ENCODE data around the gene CPLX1. TPM values are rescaled to one million over a fixed set of nuclear protein-coding genes. Genes with fewer than 3 reads are reported as not detected.

CPLX1 gene
- total RNA-seq, 1 donor from 2014 or later: not detected

GRCh38 chr4:832108-832507, 6.2 kb upstream of the CPLX1 start:
- Mint-ChIP-seq H3K9me3 (ENCODE audit: low read depth) (peaks cover 2% of the 10 kb centered on the region), H3K27me3 (ENCODE audit: low read depth) (peaks cover 20% of the 10 kb centered on the region), H3K4me1 (ENCODE audit: low read depth) (no peaks in the 10 kb centered on the region), H3K36me3 (ENCODE audit: low read depth) (no peaks in the 10 kb centered on the region), H3K4me3 (ENCODE audit: unreplicated experiment) (no peak overlapping the region), H3K27ac (ENCODE audit: unreplicated experiment) (no peak overlapping the region)
- TF ChIP-seq, protein P1, sequence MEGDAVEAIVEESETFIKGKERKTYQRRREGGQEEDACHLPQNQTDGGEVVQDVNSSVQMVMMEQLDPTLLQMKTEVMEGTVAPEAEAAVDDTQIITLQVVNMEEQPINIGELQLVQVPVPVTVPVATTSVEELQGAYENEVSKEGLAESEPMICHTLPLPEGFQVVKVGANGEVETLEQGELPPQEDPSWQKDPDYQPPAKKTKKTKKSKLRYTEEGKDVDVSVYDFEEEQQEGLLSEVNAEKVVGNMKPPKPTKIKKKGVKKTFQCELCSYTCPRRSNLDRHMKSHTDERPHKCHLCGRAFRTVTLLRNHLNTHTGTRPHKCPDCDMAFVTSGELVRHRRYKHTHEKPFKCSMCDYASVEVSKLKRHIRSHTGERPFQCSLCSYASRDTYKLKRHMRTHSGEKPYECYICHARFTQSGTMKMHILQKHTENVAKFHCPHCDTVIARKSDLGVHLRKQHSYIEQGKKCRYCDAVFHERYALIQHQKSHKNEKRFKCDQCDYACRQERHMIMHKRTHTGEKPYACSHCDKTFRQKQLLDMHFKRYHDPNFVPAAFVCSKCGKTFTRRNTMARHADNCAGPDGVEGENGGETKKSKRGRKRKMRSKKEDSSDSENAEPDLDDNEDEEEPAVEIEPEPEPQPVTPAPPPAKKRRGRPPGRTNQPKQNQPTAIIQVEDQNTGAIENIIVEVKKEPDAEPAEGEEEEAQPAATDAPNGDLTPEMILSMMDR (IDR thresholded peaks at IDR 0.05): no peak
- DNase-seq (ENCODE audit: low spot score): peak; percentile 68

DNA sequence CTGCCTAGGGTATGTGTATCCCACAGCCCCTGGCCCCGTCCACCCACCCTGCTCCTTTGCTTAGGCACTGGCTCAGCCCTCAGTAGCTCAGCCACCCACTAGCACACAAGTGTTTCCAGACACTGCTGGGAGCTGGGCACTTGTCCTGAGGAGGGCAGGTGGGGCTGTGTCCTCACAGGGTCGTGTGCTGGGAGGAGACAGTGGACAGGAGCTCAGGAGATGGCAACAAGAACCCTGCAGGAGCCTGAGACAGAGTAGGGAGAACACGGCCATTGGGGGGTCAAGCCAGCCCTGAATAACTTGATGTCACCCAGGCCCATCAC, 5.5 kb upstream of the CPLX1 start:
- Mint-ChIP-seq H3K9me3 (ENCODE audit: low read depth) (peaks cover 2% of the 10 kb centered on the region), H3K27ac (ENCODE audit: unreplicated experiment) (no peak overlapping the region), H3K27me3 (ENCODE audit: low read depth) (peaks cover 20% of the 10 kb centered on the region), H3K4me1 (ENCODE audit: low read depth) (no peaks in the 10 kb centered on the region), H3K36me3 (ENCODE audit: low read depth) (no peaks in the 10 kb centered on the region), H3K4me3 (ENCODE audit: unreplicated experiment) (no peak overlapping the region)
- DNase-seq (ENCODE audit: low spot score): no peak
- TF ChIP-seq, protein P1 (IDR thresholded peaks at IDR 0.05): no peak

- TF ChIP-seq, protein P1 (IDR thresholded peaks at IDR 0.05): no peak
- H3K36me3 Mint-ChIP-seq (ENCODE audit: low read depth): no peaks in the 10 kb centered on the region
- H3K4me1 Mint-ChIP-seq (ENCODE audit: low read depth): no peaks in the 10 kb centered on the region
- no peak for DNase-seq (ENCODE audit: low spot score)
- H3K27me3 Mint-ChIP-seq (ENCODE audit: low read depth): peaks cover 20% of the 10 kb centered on the region
- no peak overlapping the region for H3K27ac Mint-ChIP-seq (ENCODE audit: unreplicated experiment)
- H3K4me3 Mint-ChIP-seq (ENCODE audit: unreplicated experiment): no peak overlapping the region
- H3K9me3 Mint-ChIP-seq (ENCODE audit: low read depth): peaks cover 2% of the 10 kb centered on the region
These were observed 4.9 kb upstream of the CPLX1 start for GRCh38 chr4:830601-831482.

GRCh38 chr4:829761-830600, 4.1 kb upstream of the CPLX1 start:
- H3K27ac Mint-ChIP-seq (ENCODE audit: unreplicated experiment): no peak overlapping the region
- peaks cover 20% of the 10 kb centered on the region for H3K27me3 Mint-ChIP-seq (ENCODE audit: low read depth)
- TF ChIP-seq, protein P1 (IDR thresholded peaks at IDR 0.05): no peak
- H3K4me3 Mint-ChIP-seq (ENCODE audit: unreplicated experiment): no peak overlapping the region
- no peaks in the 10 kb centered on the region for H3K4me1 Mint-ChIP-seq (ENCODE audit: low read depth)
- peaks cover 2% of the 10 kb centered on the region for H3K9me3 Mint-ChIP-seq (ENCODE audit: low read depth)
- peak; percentile 88 for DNase-seq (ENCODE audit: low spot score)
- no peaks in the 10 kb centered on the region for H3K36me3 Mint-ChIP-seq (ENCODE audit: low read depth)

GRCh38 chr4:829291-829690, 3.4 kb upstream of the CPLX1 start:
- DNase-seq (ENCODE audit: low spot score): no peak
- H3K36me3 Mint-ChIP-seq (ENCODE audit: low read depth): no peaks in the 10 kb centered on the region
- H3K9me3 Mint-ChIP-seq (ENCODE audit: low read depth): peaks cover 2% of the 10 kb centered on the region
- no peaks in the 10 kb centered on the region for H3K4me1 Mint-ChIP-seq (ENCODE audit: low read depth)
- no peak overlapping the region for H3K27ac Mint-ChIP-seq (ENCODE audit: unreplicated experiment)
- H3K27me3 Mint-ChIP-seq (ENCODE audit: low read depth): peaks cover 23% of the 10 kb centered on the region
- TF ChIP-seq, protein P1 (IDR thresholded peaks at IDR 0.05): peak; percentile 3
- H3K4me3 Mint-ChIP-seq (ENCODE audit: unreplicated experiment): no peak overlapping the region

Data from chondrocyte (in vitro differentiated cells).